A549 (cell line): Measurements from ENCODE around the gene CTSH. TPM values are rescaled to one million over a fixed set of nuclear protein-coding genes. Genes with fewer than 3 reads are reported as not detected.

Experiments used
- ATAC-seq, 2 experiments: fragments of 200-7000 bp in 1 of 2; fragments of >200 bp in 1 of 2; cut with Nextera tagmentation in 1 of 2; cut with Tn5 transposase in 1 of 2; 3 replicates each; pipeline versions ENCODE4 v1.8.0 to v1.9.1; 2018 to 2020; ENCODE audit warnings: mild to moderate bottlenecking in 1 of 2, moderate library complexity in 1 of 2
- CTCF ChIA-PET: fragments of 300-600 bp; sonication (Branson Sonifier 250); formaldehyde crosslinking; extraction: SDS; loops from one replicate; lab custom pipeline; 2021; ENCODE audit warnings: antibody characterized with exemption, inconsistent platforms; lab: Yijun Ruan, JAX
- POLR2A ChIA-PET: fragments of 350-600 bp; formaldehyde crosslinking; extraction: SDS; loops from one replicate; lab custom pipeline; 2021; ENCODE audit warnings: antibody characterized with exemption, inconsistent platforms; lab: Yijun Ruan, JAX
- DNase-seq, 2 experiments: peaks; one replicate each; pipeline versions ENCODE4 v3.0.0 to v3.0.0-alpha.2; 2011 to 2016; ENCODE audit warnings: low read depth in 1 of 2, low spot score in 1 of 2
- FAIRE-seq: peaks from 2 replicates; lab custom pipeline; 2011; peaks lifted over from hg19 to GRCh38; lab: Jason Lieb, UNC
- H3K27ac ChIP-seq, 2 experiments: fragments of >200 bp; sonication (Bioruptor Twin); formaldehyde crosslinking; 3 replicates each; pipeline ENCODE4 v1.5.1; 2016 to 2017
- H3K4me1 ChIP-seq: fragments of >200 bp; sonication (Bioruptor Twin); formaldehyde crosslinking; 3 replicates; pipeline ENCODE4 v1.6.1; 2016
- H3K4me2 ChIP-seq: fragments of >200 bp; sonication (Bioruptor Twin); formaldehyde crosslinking; 3 replicates; pipeline ENCODE4 v1.6.1; 2016
- H3K4me3 ChIP-seq: fragments of >200 bp; sonication (Bioruptor Twin); formaldehyde crosslinking; 3 replicates; pipeline ENCODE4 v1.5.1; 2016
- H3K9me3 ChIP-seq: fragments of >200 bp; sonication (Bioruptor Twin); formaldehyde crosslinking; 3 replicates; pipeline ENCODE4 v1.6.1; 2016
- BCL3 ChIP-seq: fragments of >200 bp; sonication (Bioruptor Twin); formaldehyde crosslinking; IDR thresholded peaks from 3 replicates; pipeline ENCODE4 v1.6.1; 2016
- CBX2 ChIP-seq: fragments of 200-600 bp; sonication (generic); IDR thresholded peaks from 2 replicates; pipeline ENCODE4 v1.6.1; 2016; ENCODE audit warnings: low read depth, mild to moderate bottlenecking, borderline replicate concordance
- CBX8 ChIP-seq: fragments of 200-600 bp; sonication (generic); IDR thresholded peaks from 2 replicates; pipeline ENCODE4 v1.6.1; 2016
- EHMT2 ChIP-seq: fragments of 200-600 bp; sonication (generic); IDR thresholded peaks from 2 replicates; pipeline ENCODE4 v1.6.1; 2016; ENCODE audit warnings: antibody characterized with exemption, low read depth, mild to moderate bottlenecking, moderate library complexity
- ELK1 ChIP-seq: fragments of 150-350 bp; IDR thresholded peaks from 2 replicates; pipeline ENCODE4 v1.6.1; 2014; ENCODE audit warnings: low read depth, mild to moderate bottlenecking, low read length
- FOXS1 ChIP-seq: fragments of 250-450 bp; sonication (Bioruptor Pico); IDR thresholded peaks from 2 replicates; pipeline ENCODE4 v1.5.0; 2020; ENCODE audit warnings: mild to moderate bottlenecking, moderate library complexity
- HMGXB4 ChIP-seq: fragments of 250-450 bp; sonication (Bioruptor Pico); IDR thresholded peaks from 2 replicates; pipeline ENCODE4 v1.5.0; 2021; ENCODE audit warnings: mild to moderate bottlenecking, moderate library complexity, borderline replicate concordance
- JUN ChIP-seq, 2 experiments: fragments of >200 bp; sonication (Bioruptor Twin); formaldehyde crosslinking; IDR thresholded peaks; 2 replicates in 1 of 2; 3 replicates in 1 of 2; pipeline ENCODE4 v1.6.1; 2016 to 2017
- JUNB ChIP-seq: fragments of >200 bp; sonication (Bioruptor Twin); formaldehyde crosslinking; IDR thresholded peaks from 2 replicates; pipeline ENCODE4 v1.6.1; 2016
- KDM1A ChIP-seq: fragments of 200-600 bp; sonication (generic); IDR thresholded peaks from 2 replicates; pipeline ENCODE4 v1.6.1; 2016; ENCODE audit warnings: low read depth, mild to moderate bottlenecking
- KDM5A ChIP-seq: fragments of 200-600 bp; sonication (generic); IDR thresholded peaks from 2 replicates; pipeline ENCODE4 v1.6.1; 2016; ENCODE audit warnings: antibody characterized with exemption, mild to moderate bottlenecking
- MAFK ChIP-seq: fragments of 450-650 bp; IDR thresholded peaks from 2 replicates; pipeline ENCODE4 v1.6.1; 2014; ENCODE audit not compliant: partially characterized antibody
- MAX ChIP-seq: IDR thresholded peaks from 2 replicates; pipeline ENCODE4 v1.6.1; 2012
- MYC ChIP-seq: IDR thresholded peaks from 2 replicates; pipeline ENCODE4 v1.6.1; 2012; ENCODE audit warnings: mild to moderate bottlenecking, inconsistent platforms, low read length, improper control_type of control experiment, borderline replicate concordance
- NFE2L2 ChIP-seq: fragments of 150-350 bp; conservative IDR thresholded peaks from 2 replicates; pipeline ENCODE4 v1.6.1; 2014; ENCODE audit warnings: low read length
- NR3C1 ChIP-seq: fragments of >200 bp; sonication (Bioruptor Twin); formaldehyde crosslinking; IDR thresholded peaks from 3 replicates; pipeline ENCODE4 v1.6.1; 2017
- RAD21 ChIP-seq, 2 experiments: fragments of >200 bp in 1 of 2; sonication (Bioruptor Twin) in 1 of 2; formaldehyde crosslinking in 1 of 2; IDR thresholded peaks in 1 of 2; conservative IDR thresholded peaks in 1 of 2; 2 replicates in 1 of 2; 3 replicates in 1 of 2; pipeline ENCODE4 v1.6.1; 2012 to 2018; ENCODE audit warnings: inconsistent platforms in 1 of 2
- REST ChIP-seq: fragments of 200-600 bp; sonication (generic); IDR thresholded peaks from 2 replicates; pipeline ENCODE4 v1.6.1; 2016; ENCODE audit warnings: antibody characterized with exemption, mild to moderate bottlenecking, moderate library complexity
- TP53 ChIP-seq: fragments of 250-450 bp; sonication (Bioruptor Pico); IDR thresholded peaks from 2 replicates; pipeline ENCODE4 v1.5.0; 2021; ENCODE audit warnings: mild to moderate bottlenecking, moderate library complexity
- ZFP36 ChIP-seq: fragments of 450-650 bp; IDR thresholded peaks from 2 replicates; pipeline ENCODE4 v1.6.1; 2014; ENCODE audit warnings: borderline replicate concordance; ENCODE audit not compliant: partially characterized antibody
- whole genome bisulfite sequencing: methylation state at CpG from one replicate; pipeline ENCODE4 v1.1.6; 2017; ENCODE audit errors: missing lambda C conversion rate; 5-methylcytosine and 5-hydroxymethylcytosine counted together
- polyA plus RNA-seq, 4 experiments: library from polyadenylated mRNA; depleted of rRNA in 3 of 4; stranded (reverse); fragments of >200 nt; fragmentation: RNase III in 1 of 4; extraction: RNeasy Plus Mini Kit Qiagen cat#74134 plus additional on column Dnase treatment in 1 of 4; gene quantifications; 2 replicates in 3 of 4; 3 replicates in 1 of 4; pipeline ENCODE4 v1.2.3, GENCODE V29; 2011 to 2017

The CTSH gene
- polyA plus RNA-seq, 2 of the 4 experiments (the other 2 are of a cell fraction) = 25.2 to 33.3 TPM

- no peaks in the 10 kb centered on the region for H3K4me1 ChIP-seq
- TF ChIP-seq ZFP36 (no peak), JUNB (no peak), MYC (no peak), ELK1 (no peak), MAX (no peak), EHMT2 (no peak), CBX8 (no peak), HMGXB4 (CRISPR knock-in tag) (no peak), CBX2 (no peak), REST (no peak), NR3C1 (no peak), TP53 (CRISPR knock-in tag) (no peak), FOXS1 (CRISPR knock-in tag) (no peak), KDM1A (no peak), RAD21 (conservative IDR thresholded peaks at IDR 0.05 in 1 of 2, IDR thresholded peaks at IDR 0.05 in 1 of 2) (no peak), MAFK (no peak), NFE2L2 (no peak), JUN (IDR thresholded peaks at IDR 0.05) (no peak), KDM5A (no peak), BCL3 (no peak)
- ATAC-seq (no peak), DNase-seq (no peak), FAIRE-seq (no peak)
- ChIA-PET CTCF (interaction anchor here (0.6 to 5.3 kb wide), 12 partner anchors 8 to 353 kb away, joined by 3 to 28 read pairs (median 7); no protein-coding TSS in a partner anchor), POLR2A (no interaction called here)
- 96% methylated on average over 7 of the region's 7 CpGs for WGBS
- H3K4me2 ChIP-seq = no peak overlapping the region
- H3K4me3 ChIP-seq = no peak overlapping the region
- H3K27ac ChIP-seq = no peak overlapping the region
- H3K9me3 ChIP-seq = no peaks in the 10 kb centered on the region
Measured at GRCh38 chr15:78922527-78922926, 22.3 kb downstream of the CTSH start.
